IMR-90 (cell line): ENCODE measurements around the gene SEC16A. TPM values are rescaled to one million over a fixed set of nuclear protein-coding genes. Genes with fewer than 3 reads are reported as not detected.

ENCODE experiments used
- ATAC-seq: fragments of 200-7000 bp; cut with Tn5 transposase; 2 replicates; pipeline ENCODE4 v1.9.1; 2020; ENCODE audit warnings: low read depth, mild to moderate bottlenecking, moderate library complexity
- BruUV-seq: library from RNA; stranded (reverse); fragments of 400-500 nt; replicated peaks from 2 replicates; lab custom pipeline; 2021; lab: Mats Ljungman, UMichigan
- CTCF ChIA-PET: fragments of 300-600 bp; formaldehyde crosslinking; extraction: SDS; loops from one replicate; lab custom pipeline; 2021; ENCODE audit warnings: antibody characterized with exemption; lab: Yijun Ruan, JAX
- POLR2A ChIA-PET: fragments of 300-600 bp; sonication (Branson Sonifier 250); formaldehyde crosslinking; loops from one replicate; lab custom pipeline; 2022; ENCODE audit warnings: antibody characterized with exemption; ENCODE audit not compliant: unreplicated experiment; lab: Charles Lee
- DNase-seq: peaks from one replicate; pipeline ENCODE4 v3.0.0; 2013
- H2AFZ ChIP-seq: replicated peaks from 2 replicates; pipeline ENCODE3; 2013; ENCODE audit warnings: low read length, mild to moderate bottlenecking; ENCODE audit not compliant: poor library complexity
- H2AK5ac ChIP-seq: 2 replicates; pipeline ENCODE4 v1.6.1; 2013; ENCODE audit warnings: low read depth, low read length, inconsistent platforms
- H2AK9ac ChIP-seq: replicated peaks from 2 replicates; pipeline ENCODE3; 2013; ENCODE audit warnings: mild to moderate bottlenecking, low read depth, low read length, moderate library complexity; ENCODE audit not compliant: poor library complexity
- H2BK120ac ChIP-seq: 2 replicates; pipeline ENCODE4 v1.6.1; 2013; ENCODE audit warnings: low read depth, low read length, inconsistent platforms
- H2BK15ac ChIP-seq: 3 replicates; pipeline ENCODE4 v1.6.1; 2013; ENCODE audit warnings: low read depth, low read length, inconsistent platforms
- H2BK20ac ChIP-seq: 2 replicates; pipeline ENCODE4 v1.6.1; 2013; ENCODE audit warnings: low read depth, mild to moderate bottlenecking, inconsistent platforms, low read length, moderate library complexity
- H2BK5ac ChIP-seq: 2 replicates; pipeline ENCODE4 v1.6.1; 2013; ENCODE audit warnings: mild to moderate bottlenecking, low read depth, low read length, inconsistent platforms; ENCODE audit not compliant: poor library complexity, severe bottlenecking
- H3K14ac ChIP-seq: replicated peaks from 2 replicates; pipeline ENCODE4 v1.6.1; 2013; ENCODE audit warnings: low read depth, low read length, inconsistent platforms
- H3K18ac ChIP-seq: 2 replicates; pipeline ENCODE4 v1.6.1; 2013; ENCODE audit warnings: low read depth, low read length, control low read depth
- H3K23ac ChIP-seq: 2 replicates; pipeline ENCODE4 v1.6.1; 2013; ENCODE audit warnings: low read depth, low read length, inconsistent platforms
- H3K27ac ChIP-seq: 2 replicates; pipeline ENCODE4 v1.5.1; 2013; ENCODE audit warnings: mild to moderate bottlenecking, control low read depth, low read length; ENCODE audit not compliant: insufficient read depth
- H3K27me3 ChIP-seq: 2 replicates; pipeline ENCODE4 v1.6.1; 2013; ENCODE audit warnings: low read length; ENCODE audit not compliant: control insufficient read depth, insufficient read depth
- H3K36me3 ChIP-seq: 2 replicates; pipeline ENCODE4 v1.6.1; 2013; ENCODE audit warnings: low read length, mixed read lengths; ENCODE audit not compliant: control insufficient read depth, insufficient read depth
- H3K4ac ChIP-seq: 2 replicates; pipeline ENCODE4 v1.6.1; 2013; ENCODE audit warnings: low read depth, low read length, inconsistent platforms
- H3K4me1 ChIP-seq: 2 replicates; pipeline ENCODE4 v1.6.1; 2013; ENCODE audit warnings: low read length, mixed read lengths; ENCODE audit not compliant: control insufficient read depth, insufficient read depth
- H3K4me2 ChIP-seq: 2 replicates; pipeline ENCODE4 v1.6.1; 2013; ENCODE audit warnings: low read depth, mild to moderate bottlenecking, control low read depth, low read length, moderate library complexity
- H3K4me3 ChIP-seq: 2 replicates; pipeline ENCODE4 v1.5.1; 2013; ENCODE audit warnings: low read depth, mild to moderate bottlenecking, control low read depth, low read length, moderate library complexity; ENCODE audit not compliant: insufficient read depth
- H3K56ac ChIP-seq: 2 replicates; pipeline ENCODE4 v1.6.1; 2013; ENCODE audit warnings: low read length, inconsistent platforms; ENCODE audit not compliant: insufficient read depth; ENCODE audit errors: extremely low read depth
- H3K79me1 ChIP-seq, 2 experiments: 2 replicates each; pipeline ENCODE4 v1.6.1; 2013; ENCODE audit warnings: low read length in 2 of 2, inconsistent platforms in 1 of 2, low read depth in 1 of 2
- H3K9ac ChIP-seq: 2 replicates; pipeline ENCODE4 v1.6.1; 2013; ENCODE audit warnings: low read depth, low read length, control low read depth
- H3K9me1 ChIP-seq: 2 replicates; pipeline ENCODE4 v1.6.1; 2013; ENCODE audit warnings: low read length, inconsistent platforms; ENCODE audit not compliant: insufficient read depth
- H3K9me3 ChIP-seq: 2 replicates; pipeline ENCODE4 v1.6.1; 2013; ENCODE audit warnings: low read length; ENCODE audit not compliant: control insufficient read depth, insufficient read depth
- H4K20me1 ChIP-seq: 2 replicates; pipeline ENCODE4 v1.6.1; 2013; ENCODE audit warnings: low read length, inconsistent platforms; ENCODE audit not compliant: insufficient read depth
- H4K5ac ChIP-seq: 2 replicates; pipeline ENCODE4 v1.6.1; 2013; ENCODE audit warnings: mild to moderate bottlenecking, low read depth, low read length, control low read depth
- H4K8ac ChIP-seq, 2 experiments: 2 replicates each; pipeline ENCODE4 v1.6.1; 2013; ENCODE audit warnings: low read depth in 2 of 2, low read length in 2 of 2, control low read depth in 1 of 2, inconsistent platforms in 1 of 2
- H4K91ac ChIP-seq: 2 replicates; pipeline ENCODE4 v1.6.1; 2013; ENCODE audit warnings: low read depth, low read length, inconsistent platforms; ENCODE audit not compliant: insufficient read depth
- CHD1 ChIP-seq: IDR thresholded peaks from 2 replicates; pipeline ENCODE4 v1.6.1; 2012; ENCODE audit warnings: low read depth, low read length, improper control_type of control experiment
- MAFK ChIP-seq: IDR thresholded peaks from 2 replicates; pipeline ENCODE4 v1.6.1; 2012; ENCODE audit warnings: low read depth, low read length, improper control_type of control experiment
- MXI1 ChIP-seq: IDR thresholded peaks from 2 replicates; pipeline ENCODE4 v1.6.1; 2012; ENCODE audit warnings: low read depth, mild to moderate bottlenecking, low read length, moderate library complexity, borderline replicate concordance
- NFE2L2 ChIP-seq: fragments of 150-350 bp; IDR thresholded peaks from 2 replicates; pipeline ENCODE4 v1.6.1; 2016; ENCODE audit warnings: low read depth, mild to moderate bottlenecking, low read length
- POLR2A ChIP-seq: IDR thresholded peaks from 2 replicates; pipeline ENCODE4 v1.6.1; 2012; ENCODE audit warnings: mild to moderate bottlenecking, low read depth, low read length
- RCOR1 ChIP-seq: IDR thresholded peaks from 2 replicates; pipeline ENCODE4 v1.6.1; 2012; ENCODE audit warnings: mild to moderate bottlenecking, low read length, improper control_type of control experiment; ENCODE audit not compliant: insufficient replicate concordance
- whole genome bisulfite sequencing, 2 experiments: methylation state at CpG; one replicate each; pipeline versions ENCODE4 v1.1.5 to v1.1.7; 2013; ENCODE audit warnings: missing lambda C conversion rate in 2 of 2; ENCODE audit not compliant: insufficient read length in 1 of 2; ENCODE audit errors: extremely low coverage in 2 of 2; 5-methylcytosine and 5-hydroxymethylcytosine counted together
- dilution Hi-C: fragments of 300-500 bp; cut with HindIII; formaldehyde crosslinking; loops from one replicate; pipeline ENCODE4 v1.14.3; 2018; ENCODE audit warnings: low sequenced_read_pairs; ENCODE audit not compliant: unreplicated experiment
- in situ Hi-C: fragments of 300-500 bp; cut with MboI; formaldehyde crosslinking; loops from 3 replicates; pipeline ENCODE4 v1.14.3; 2019; ENCODE audit warnings: low sequenced_read_pairs, inconsistent platforms, mixed read lengths
- intact Hi-C: fragments of 100-400 bp; cut with micrococcal nuclease; formaldehyde crosslinking; loops from 2 replicates; pipeline ENCODE4 v1.10.0; 2022
- polyA plus RNA-seq, 3 experiments: library from polyadenylated mRNA; depleted of rRNA; stranded (reverse); fragments of >200 nt; gene quantifications; 2 replicates each; pipeline ENCODE4 v1.2.3, GENCODE V29; 2012; ENCODE audit warnings: low replicate concordance in 1 of 3
- total RNA-seq: library from RNA; depleted of rRNA; stranded (reverse); fragments of >200 nt; gene quantifications from 2 replicates; pipeline ENCODE4 v1.2.3, GENCODE V29; 2012
- TF ChIP-seq, protein P1 (sequence below): fragments of 150-350 bp; IDR thresholded peaks from 2 replicates; pipeline ENCODE4 v1.6.1; 2016; ENCODE audit warnings: low read depth, mild to moderate bottlenecking, low read length, moderate library complexity, borderline replicate concordance
- TF ChIP-seq, protein P2 (sequence below): conservative IDR thresholded peaks from 2 replicates; pipeline ENCODE4 v1.5.1; 2012; ENCODE audit warnings: mild to moderate bottlenecking, low read depth, low read length, improper control_type of control experiment

The SEC16A gene
- total and polyA plus RNA-seq, 2 of the 4 experiments (the other 2 are of a cell fraction): 12.2 to 48.1 TPM

DNA sequence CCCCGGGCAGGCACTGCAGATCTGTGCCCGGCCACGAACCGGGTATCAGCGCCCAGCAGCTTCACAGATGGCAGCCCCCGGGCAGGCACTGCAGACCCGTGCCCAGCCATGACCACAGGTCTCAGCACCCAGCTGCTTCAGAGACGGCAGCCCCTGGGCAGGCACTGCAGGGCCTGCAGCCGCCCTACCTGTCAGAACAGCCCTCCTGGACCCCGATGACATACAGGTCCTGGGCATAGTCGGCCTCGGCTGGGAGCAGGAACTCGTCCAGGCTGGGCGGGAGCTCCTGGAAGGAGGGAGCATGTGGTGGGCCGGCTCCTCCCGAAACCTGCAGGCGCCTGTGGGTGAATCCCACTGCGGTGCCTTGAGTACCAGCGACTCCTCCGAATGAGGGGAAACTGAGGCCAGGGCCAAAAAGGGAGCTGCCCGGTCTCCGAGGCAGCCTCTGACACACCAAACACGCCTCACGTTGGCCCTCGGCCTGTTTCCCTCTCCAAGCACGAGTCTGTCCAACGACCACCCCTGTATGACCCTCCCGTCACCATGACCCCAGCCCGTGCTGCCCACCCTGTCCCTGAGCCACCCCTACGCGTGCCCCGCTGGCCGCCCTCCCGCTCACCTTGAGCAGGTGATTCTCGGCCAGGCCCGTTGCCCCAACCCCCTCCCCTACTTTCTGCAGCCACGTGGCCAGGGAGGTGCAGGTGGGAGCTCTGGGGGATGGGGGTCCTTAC lies 48.8 kb downstream of the SEC16A start:
- Histone ChIP-seq H3K79me1 (peaks cover 6 to 62% of the 10 kb centered on the region in 2 experiments), H3K4me2 (no peak overlapping the region), H3K27me3 (no peaks in the 10 kb centered on the region), H4K5ac (no peak overlapping the region), H3K14ac (no peak overlapping the region), H3K23ac (no peak overlapping the region), H3K36me3 (peaks cover 38% of the 10 kb centered on the region), H3K9me1 (peaks cover 8% of the 10 kb centered on the region; the same call in 1 of the 2 replicates), H4K8ac (no peak overlapping the region), H3K18ac (no peak overlapping the region), H4K91ac (no peak overlapping the region), H3K4me3 (no peak overlapping the region), H3K56ac (no peak overlapping the region), H2AK5ac (no peak overlapping the region), H2BK20ac (no peak overlapping the region), H3K27ac (no peak overlapping the region), H3K4ac (no peak overlapping the region), H2AK9ac (no peak overlapping the region), H4K20me1 (peaks cover 54% of the 10 kb centered on the region), H2BK120ac (no peak overlapping the region), H2AFZ (no peak overlapping the region), H3K9me3 (no peaks in the 10 kb centered on the region), H2BK15ac (no peak overlapping the region), H3K9ac (no peak overlapping the region), H3K4me1 (peaks cover 4% of the 10 kb centered on the region; the same call in 1 of the 2 replicates), H2BK5ac (no peak overlapping the region)
- dilution Hi-C loops (no loop called here), in situ Hi-C loops (no loop called here), intact Hi-C loops (no loop called here)
- CTCF ChIA-PET: no interaction called here
- BruUV-seq: no TSS peak
- no peak for DNase-seq
- WGBS, 2 experiments: 93% methylated on average over 21 of the region's 37 CpGs; no CpG with 5 or more reads in 1 of the 2 experiments
- no peak for ATAC-seq
- TF ChIP-seq CHD1 (no peak), NFE2L2 (no peak), RCOR1 (no peak), POLR2A (no peak), MAFK (no peak), MXI1 (no peak)
- TF ChIP-seq, protein P1, sequence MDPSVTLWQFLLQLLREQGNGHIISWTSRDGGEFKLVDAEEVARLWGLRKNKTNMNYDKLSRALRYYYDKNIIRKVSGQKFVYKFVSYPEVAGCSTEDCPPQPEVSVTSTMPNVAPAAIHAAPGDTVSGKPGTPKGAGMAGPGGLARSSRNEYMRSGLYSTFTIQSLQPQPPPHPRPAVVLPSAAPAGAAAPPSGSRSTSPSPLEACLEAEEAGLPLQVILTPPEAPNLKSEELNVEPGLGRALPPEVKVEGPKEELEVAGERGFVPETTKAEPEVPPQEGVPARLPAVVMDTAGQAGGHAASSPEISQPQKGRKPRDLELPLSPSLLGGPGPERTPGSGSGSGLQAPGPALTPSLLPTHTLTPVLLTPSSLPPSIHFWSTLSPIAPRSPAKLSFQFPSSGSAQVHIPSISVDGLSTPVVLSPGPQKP: no peak
- TF ChIP-seq, protein P2, sequence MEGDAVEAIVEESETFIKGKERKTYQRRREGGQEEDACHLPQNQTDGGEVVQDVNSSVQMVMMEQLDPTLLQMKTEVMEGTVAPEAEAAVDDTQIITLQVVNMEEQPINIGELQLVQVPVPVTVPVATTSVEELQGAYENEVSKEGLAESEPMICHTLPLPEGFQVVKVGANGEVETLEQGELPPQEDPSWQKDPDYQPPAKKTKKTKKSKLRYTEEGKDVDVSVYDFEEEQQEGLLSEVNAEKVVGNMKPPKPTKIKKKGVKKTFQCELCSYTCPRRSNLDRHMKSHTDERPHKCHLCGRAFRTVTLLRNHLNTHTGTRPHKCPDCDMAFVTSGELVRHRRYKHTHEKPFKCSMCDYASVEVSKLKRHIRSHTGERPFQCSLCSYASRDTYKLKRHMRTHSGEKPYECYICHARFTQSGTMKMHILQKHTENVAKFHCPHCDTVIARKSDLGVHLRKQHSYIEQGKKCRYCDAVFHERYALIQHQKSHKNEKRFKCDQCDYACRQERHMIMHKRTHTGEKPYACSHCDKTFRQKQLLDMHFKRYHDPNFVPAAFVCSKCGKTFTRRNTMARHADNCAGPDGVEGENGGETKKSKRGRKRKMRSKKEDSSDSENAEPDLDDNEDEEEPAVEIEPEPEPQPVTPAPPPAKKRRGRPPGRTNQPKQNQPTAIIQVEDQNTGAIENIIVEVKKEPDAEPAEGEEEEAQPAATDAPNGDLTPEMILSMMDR: no peak
- POLR2A ChIA-PET: no interaction called here
